HepG2 (cell line): ENCODE data around the gene PA2G4. TPM values are rescaled to one million over a fixed set of nuclear protein-coding genes. Genes with fewer than 3 reads are reported as not detected.

ENCODE experiments used
- AGO1 ChIP-seq: fragments of 200-400 bp; formaldehyde crosslinking; IDR thresholded peaks from 2 replicates; pipeline ENCODE4 v1.6.1; 2017; ENCODE audit warnings: mild to moderate bottlenecking, low read depth, low read length, moderate library complexity; ENCODE audit not compliant: poor library complexity, severe bottlenecking
- AHDC1 ChIP-seq: sonication (generic); formaldehyde crosslinking; IDR thresholded peaks from 2 replicates; pipeline ENCODE4 v1.5.1; 2020; ENCODE audit warnings: mild to moderate bottlenecking, missing genetic modification reagents, borderline replicate concordance
- HNRNPLL ChIP-seq: fragments of 200-400 bp; formaldehyde crosslinking; IDR thresholded peaks from 2 replicates; pipeline ENCODE4 v1.6.1; 2017; ENCODE audit warnings: mild to moderate bottlenecking, low read depth, low read length; ENCODE audit not compliant: poor library complexity, severe bottlenecking
- JDP2 ChIP-seq: sonication (generic); formaldehyde crosslinking; IDR thresholded peaks from 2 replicates; pipeline ENCODE4 v1.8.1; 2022; ENCODE audit warnings: missing genetic modification reagents, borderline replicate concordance
- MBNL3 ChIP-seq: fragments of 250-450 bp; sonication (Bioruptor Pico); conservative IDR thresholded peaks from 2 replicates; pipeline ENCODE4 v1.8.0; 2022; ENCODE audit warnings: mild to moderate bottlenecking, inconsistent platforms
- NFKBIZ ChIP-seq: IDR thresholded peaks from 2 replicates; pipeline ENCODE4 v1.6.1; 2018; ENCODE audit warnings: missing genetic modification reagents, missing compliant biosample characterization
- PHF21A ChIP-seq: sonication (generic); formaldehyde crosslinking; IDR thresholded peaks from 2 replicates; pipeline ENCODE4 v1.5.0; 2020; ENCODE audit warnings: mild to moderate bottlenecking, missing genetic modification reagents
- REXO4 ChIP-seq: sonication (generic); formaldehyde crosslinking; IDR thresholded peaks from 2 replicates; pipeline ENCODE4 v1.8.0; 2022; ENCODE audit warnings: missing genetic modification reagents, mild to moderate bottlenecking, borderline replicate concordance
- SMAD3 ChIP-seq: sonication (generic); formaldehyde crosslinking; IDR thresholded peaks from 2 replicates; pipeline ENCODE4 v1.4.0; 2020; ENCODE audit warnings: missing genetic modification reagents
- SPEN ChIP-seq: sonication (generic); formaldehyde crosslinking; IDR thresholded peaks from 2 replicates; pipeline ENCODE4 v1.5.1; 2020; ENCODE audit warnings: low read depth, mild to moderate bottlenecking, missing genetic modification reagents
- THAP7 ChIP-seq: sonication (generic); formaldehyde crosslinking; IDR thresholded peaks from 2 replicates; pipeline ENCODE4 v1.8.1; 2023; ENCODE audit warnings: mild to moderate bottlenecking, missing genetic modification reagents
- TMF1 ChIP-seq: sonication (generic); formaldehyde crosslinking; IDR thresholded peaks from 2 replicates; pipeline ENCODE4 v1.8.1; 2022; ENCODE audit warnings: low read depth, missing genetic modification reagents
- XRCC5 ChIP-seq: fragments of 200-400 bp; formaldehyde crosslinking; optimal IDR thresholded peaks from 2 replicates; pipeline ENCODE3; 2017; ENCODE audit warnings: mild to moderate bottlenecking, low read length
- ZFP36L1 ChIP-seq: sonication (generic); formaldehyde crosslinking; IDR thresholded peaks from 2 replicates; pipeline ENCODE4 v1.8.0; 2022; ENCODE audit warnings: mild to moderate bottlenecking, missing genetic modification reagents, moderate library complexity
- ZMAT3 ChIP-seq: sonication (generic); formaldehyde crosslinking; conservative IDR thresholded peaks from 2 replicates; pipeline ENCODE4 v1.7.0; 2021; ENCODE audit warnings: missing genetic modification reagents
- ZNF24 ChIP-seq: fragments of 450-650 bp; IDR thresholded peaks from 2 replicates; pipeline ENCODE4 v1.6.1; 2017; ENCODE audit warnings: antibody characterized with exemption, mild to moderate bottlenecking
- ZNF253 ChIP-seq: sonication (generic); formaldehyde crosslinking; IDR thresholded peaks from 2 replicates; pipeline ENCODE4 v1.8.0; 2022; ENCODE audit warnings: mild to moderate bottlenecking, missing genetic modification reagents, borderline replicate concordance
- ZNF33A ChIP-seq: sonication (generic); formaldehyde crosslinking; IDR thresholded peaks from 2 replicates; pipeline ENCODE4 v1.5.1; 2020; ENCODE audit warnings: missing genetic modification reagents, mild to moderate bottlenecking, moderate library complexity, borderline replicate concordance
- polyA plus RNA-seq, 8 experiments: library from polyadenylated mRNA; depleted of rRNA in 3 of 8; stranded (reverse) in 7 of 8; unstranded in 1 of 8; fragments of >200 nt; fragmentation: Illumina TruSeq in 4 of 8; extraction: Trizol in 4 of 8; gene quantifications; 2 replicates each; pipeline versions ENCODE4 v1.2.1 to v1.2.3, GENCODE V29; 2011 to 2016; ENCODE audit warnings: low read depth in 4 of 8, missing spikeins in 1 of 8, mixed read lengths in 1 of 8; ENCODE audit not compliant: insufficient read depth in 1 of 8
- total RNA-seq, 5 experiments: library from RNA; depleted of rRNA; stranded (reverse); fragments of >200 nt; fragmentation: Illumina TruSeq; extraction: Trizol; gene quantifications; 2 replicates each; pipeline ENCODE4 v1.2.3, GENCODE V29; 2016; ENCODE audit warnings: low read depth in 1 of 5
- TF ChIP-seq, protein P1 (sequence below): sonication (generic); formaldehyde crosslinking; IDR thresholded peaks from 2 replicates; pipeline ENCODE4 v1.8.0; 2022; ENCODE audit warnings: missing genetic modification reagents, mild to moderate bottlenecking, borderline replicate concordance
- TF ChIP-seq, protein P2 (sequence below): sonication (generic); formaldehyde crosslinking; IDR thresholded peaks from 2 replicates; pipeline ENCODE4 v1.4.0; 2020; ENCODE audit warnings: missing genetic modification reagents

PA2G4 gene
- total and polyA plus RNA-seq, 2 of the 13 experiments (the other 11 are each of a cell fraction or from before 2014, with no cell fraction given): 147 to 240 TPM

- TF ChIP-seq AGO1 (peak; percentile 100), ZMAT3 (CRISPR knock-in tag) (peak; percentile 18; the same call in 1 of the 2 replicates), ZNF33A (CRISPR knock-in tag) (peak; percentile 42; the same call in 1 of the 2 replicates), ZNF24 (no peak), AHDC1 (CRISPR knock-in tag) (no peak), HNRNPLL (peak; percentile 78), XRCC5 (no peak), MBNL3 (CRISPR knock-in tag) (no peak), REXO4 (CRISPR knock-in tag) (no peak), ZFP36L1 (CRISPR knock-in tag) (peak; percentile 90), SMAD3 (CRISPR knock-in tag) (peak; percentile 64; the same call in 1 of the 2 replicates), ZNF253 (CRISPR knock-in tag) (no peak), PHF21A (CRISPR knock-in tag) (peak; percentile 76), JDP2 (peak; percentile 23; the same call in 1 of the 2 replicates), SPEN (peak; percentile 93), THAP7 (no peak; the same call in 1 of the 2 replicates), NFKBIZ (CRISPR knock-in tag) (peak; percentile 55; the same call in 1 of the 2 replicates), TMF1 (peak; percentile 52; the same call in 1 of the 2 replicates)
- TF ChIP-seq, protein P1, sequence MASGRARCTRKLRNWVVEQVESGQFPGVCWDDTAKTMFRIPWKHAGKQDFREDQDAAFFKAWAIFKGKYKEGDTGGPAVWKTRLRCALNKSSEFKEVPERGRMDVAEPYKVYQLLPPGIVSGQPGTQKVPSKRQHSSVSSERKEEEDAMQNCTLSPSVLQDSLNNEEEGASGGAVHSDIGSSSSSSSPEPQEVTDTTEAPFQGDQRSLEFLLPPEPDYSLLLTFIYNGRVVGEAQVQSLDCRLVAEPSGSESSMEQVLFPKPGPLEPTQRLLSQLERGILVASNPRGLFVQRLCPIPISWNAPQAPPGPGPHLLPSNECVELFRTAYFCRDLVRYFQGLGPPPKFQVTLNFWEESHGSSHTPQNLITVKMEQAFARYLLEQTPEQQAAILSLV (CRISPR knock-in tag): peak; percentile 83; the same call in 1 of the 2 replicates
- TF ChIP-seq, protein P2, sequence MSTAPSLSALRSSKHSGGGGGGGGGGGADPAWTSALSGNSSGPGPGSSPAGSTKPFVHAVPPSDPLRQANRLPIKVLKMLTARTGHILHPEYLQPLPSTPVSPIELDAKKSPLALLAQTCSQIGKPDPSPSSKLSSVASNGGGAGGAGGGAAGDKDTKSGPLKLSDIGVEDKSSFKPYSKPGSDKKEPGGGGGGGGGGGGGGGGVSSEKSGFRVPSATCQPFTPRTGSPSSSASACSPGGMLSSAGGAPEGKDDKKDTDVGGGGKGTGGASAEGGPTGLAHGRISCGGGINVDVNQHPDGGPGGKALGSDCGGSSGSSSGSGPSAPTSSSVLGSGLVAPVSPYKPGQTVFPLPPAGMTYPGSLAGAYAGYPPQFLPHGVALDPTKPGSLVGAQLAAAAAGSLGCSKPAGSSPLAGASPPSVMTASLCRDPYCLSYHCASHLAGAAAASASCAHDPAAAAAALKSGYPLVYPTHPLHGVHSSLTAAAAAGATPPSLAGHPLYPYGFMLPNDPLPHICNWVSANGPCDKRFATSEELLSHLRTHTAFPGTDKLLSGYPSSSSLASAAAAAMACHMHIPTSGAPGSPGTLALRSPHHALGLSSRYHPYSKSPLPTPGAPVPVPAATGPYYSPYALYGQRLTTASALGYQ: no peak; the same call in 1 of the 2 replicates
Observed at GRCh38 chr12:56104109-56104814, at the start of gene PA2G4 (continued).
